Stimulated activated naive CD8-positive, alpha-beta T cell treated with anti-CD3 and anti-CD28 coated beads, Interleukin-15, amount 100 ng/mL, for 72 hours (primary cell): ENCODE measurements around the gene CCL4.
"Not testable (repeated sequence)": the region's sequence is repeated elsewhere in the genome, so short reads cannot be mapped to it uniquely, and the experiment has no call there.

Experiments
- ATAC-seq: fragments of 150-1000 bp; cut with Tn5 transposase; 2 replicates; pipeline ENCODE4 v1.10.0; 2021; ENCODE audit warnings: mild to moderate bottlenecking, moderate library complexity
- DNase-seq, 2 donors: peaks; one replicate each; pipeline ENCODE4 v3.0.0; 2021 to 2022
- H3K27ac Mint-ChIP-seq, 2 donors: one replicate each; pipeline ENCODE4 v1.8.0; 2022; ENCODE audit warnings: mild to moderate bottlenecking in 2 of 2, mixed read lengths in 2 of 2, moderate library complexity in 2 of 2
- H3K27me3 Mint-ChIP-seq: one replicate; pipeline ENCODE4 v1.8.0; 2022; ENCODE audit warnings: mixed read lengths
- H3K4me1 Mint-ChIP-seq: one replicate; pipeline ENCODE4 v1.8.0; 2022; ENCODE audit warnings: mild to moderate bottlenecking, mixed read lengths
- H3K4me3 Mint-ChIP-seq, 2 donors: one replicate each; pipeline ENCODE4 v1.8.0; 2022; ENCODE audit warnings: mild to moderate bottlenecking in 2 of 2, mixed read lengths in 2 of 2, moderate library complexity in 1 of 2
- H3K9me3 Mint-ChIP-seq, 2 donors: one replicate each; pipeline ENCODE4 v1.8.0; 2022; ENCODE audit warnings: mixed read lengths in 2 of 2

Gene CCL4

DNA sequence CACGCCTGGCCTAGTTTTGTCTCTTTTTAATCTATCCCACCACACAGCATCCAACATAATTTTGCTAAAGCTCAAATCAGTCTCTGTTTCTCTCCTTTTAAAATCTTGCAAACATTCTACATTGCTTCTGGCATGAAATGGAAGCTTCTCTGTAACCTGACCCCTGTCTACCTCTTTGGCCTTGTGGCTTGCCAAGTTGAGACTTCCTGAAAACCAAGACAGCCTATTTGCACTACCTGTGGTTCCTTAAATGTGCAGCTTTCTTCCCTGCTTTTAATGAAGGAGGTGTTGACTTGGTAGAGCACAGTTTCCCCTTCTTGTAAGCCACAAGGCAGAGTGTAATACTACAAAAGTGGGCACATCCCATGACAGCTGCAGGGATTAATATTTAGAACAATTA lies 7.6 kb upstream of the CCL4 start:
- Mint-ChIP-seq H3K4me1 (peaks cover 64% of the 10 kb centered on the region), H3K27ac (no peak overlapping the region), H3K9me3 (no peaks in the 10 kb centered on the region), H3K27me3 (peaks cover 32% of the 10 kb centered on the region), H3K4me3 (no peak overlapping the region)
- DNase-seq (no peak), ATAC-seq (no peak)

DNA sequence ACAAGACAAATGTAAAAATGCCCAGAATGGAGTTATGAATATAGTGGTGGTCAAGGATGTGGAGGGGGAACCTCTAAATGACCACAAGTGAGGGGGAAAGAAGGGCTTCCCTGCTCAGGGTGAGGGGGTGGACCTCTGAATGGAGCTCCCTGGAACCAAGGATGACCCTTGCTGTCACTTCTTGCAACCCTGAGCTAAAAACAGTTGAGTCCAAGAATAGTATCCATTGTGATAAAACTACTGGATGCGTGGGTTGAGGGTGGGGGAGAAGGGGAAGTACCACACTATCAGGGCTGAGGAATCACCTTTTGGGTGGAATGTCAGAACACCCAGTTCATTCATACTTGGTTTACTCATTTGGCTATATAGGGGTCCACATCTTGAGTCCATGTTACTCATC lies 4.6 kb upstream of the CCL4 start:
- DNase-seq = not testable (repeated sequence)
- peaks cover 55% of the 10 kb centered on the region for H3K4me1 Mint-ChIP-seq

DNA sequence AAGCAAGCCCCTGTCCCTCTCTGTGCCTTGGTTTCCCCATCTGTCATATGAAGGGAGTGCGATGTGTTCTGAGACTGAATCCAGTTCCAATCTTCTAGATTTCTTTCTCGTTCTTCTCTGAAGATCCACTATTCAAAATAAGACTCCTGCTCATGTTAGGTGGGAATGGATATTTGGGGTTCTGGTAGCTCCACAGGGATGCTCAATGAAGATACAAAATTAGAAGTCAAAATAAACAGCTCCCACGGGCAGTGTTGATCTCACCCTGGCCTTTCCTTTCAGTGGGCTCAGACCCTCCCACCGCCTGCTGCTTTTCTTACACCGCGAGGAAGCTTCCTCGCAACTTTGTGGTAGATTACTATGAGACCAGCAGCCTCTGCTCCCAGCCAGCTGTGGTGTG lies 619 bp downstream of the CCL4 start:
- H3K4me1 Mint-ChIP-seq = peaks cover 66% of the 10 kb centered on the region
- not testable (repeated sequence) for DNase-seq, ATAC-seq, H3K9me3 Mint-ChIP-seq
- H3K4me3 Mint-ChIP-seq = peak overlapping the region; percentile 40 to 69
- peaks cover 63% of the 10 kb centered on the region for H3K27me3 Mint-ChIP-seq
- peak overlapping the region in 1 of 2 donors; percentile 88 for H3K27ac Mint-ChIP-seq

More for the DNA sequence above, 4.6 kb upstream of the CCL4 start:
- not testable (repeated sequence) for H3K27ac Mint-ChIP-seq, H3K9me3 Mint-ChIP-seq, ATAC-seq, H3K4me3 Mint-ChIP-seq
- peaks cover 36% of the 10 kb centered on the region for H3K27me3 Mint-ChIP-seq

DNA sequence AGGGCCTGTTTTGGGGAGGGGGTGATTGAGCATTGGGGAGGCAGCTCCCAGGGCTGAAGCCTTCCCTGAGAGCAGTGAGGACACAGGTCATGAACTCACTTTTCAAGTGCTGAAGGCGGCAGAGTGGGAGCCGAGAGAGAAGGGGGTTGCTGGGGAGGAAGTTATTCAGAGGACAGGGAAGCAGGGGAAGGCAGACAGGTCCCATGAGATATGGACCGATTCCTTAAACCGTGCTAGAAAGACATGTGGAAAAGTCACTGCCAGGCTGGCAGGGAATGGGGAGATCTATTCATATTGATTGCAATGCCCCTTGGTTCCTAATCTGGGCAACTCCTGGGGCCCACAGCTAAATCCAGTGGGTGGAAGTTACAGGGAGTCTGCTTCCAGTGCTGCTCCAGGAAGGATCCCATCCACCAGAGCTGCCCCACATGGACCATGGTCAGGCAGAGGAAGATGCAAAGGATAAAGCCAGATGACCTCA lies 1.1 kb downstream of the CCL4 start:
- ATAC-seq = no peak
- peaks cover 61% of the 10 kb centered on the region for H3K4me1 Mint-ChIP-seq
- peaks cover 58% of the 10 kb centered on the region for H3K27me3 Mint-ChIP-seq
- H3K4me3 Mint-ChIP-seq = peak overlapping the region; percentile 40 to 69
- H3K9me3 Mint-ChIP-seq = no peaks in the 10 kb centered on the region
- DNase-seq = no peak
- H3K27ac Mint-ChIP-seq = peak overlapping the region in 1 of 2 donors; percentile 88

DNA sequence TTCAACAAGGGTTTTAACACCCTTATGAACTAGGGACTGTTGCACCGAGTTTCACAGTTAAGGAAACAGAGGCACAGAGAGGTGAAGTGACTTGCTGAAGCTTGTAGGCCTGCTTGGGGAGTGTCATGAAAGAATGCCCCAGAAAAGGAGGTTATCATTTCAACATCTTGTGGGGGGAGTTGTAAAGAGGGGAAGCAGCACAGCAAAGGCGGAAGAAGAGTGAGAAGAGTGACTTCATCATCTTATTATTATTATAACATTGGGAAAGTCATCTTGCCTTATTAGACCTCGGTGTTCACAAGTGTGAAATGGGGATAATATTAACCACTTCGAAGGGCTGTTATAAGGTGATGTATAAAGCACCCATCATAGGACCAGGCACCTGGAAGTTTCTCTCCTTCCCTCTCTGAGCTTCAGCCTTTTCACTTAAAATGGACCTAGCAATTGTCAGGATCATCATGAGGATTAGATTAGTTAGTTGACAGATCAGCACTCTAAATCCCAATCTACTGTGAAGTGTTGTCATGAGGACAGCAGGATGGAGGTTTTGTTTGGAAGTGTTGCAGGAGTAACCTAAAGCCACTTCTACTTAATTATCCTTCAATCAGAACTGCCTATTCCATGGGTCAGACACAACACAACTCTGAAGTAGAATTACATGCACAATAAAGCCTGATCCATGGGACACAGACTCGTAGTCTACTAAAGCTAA lies 2.3 kb downstream of the CCL4 start:
- Mint-ChIP-seq H3K4me3 (no peak overlapping the region), H3K9me3 (peaks cover 0 to under 1% of the 10 kb centered on the region in 2 donors), H3K27me3 (peaks cover 50% of the 10 kb centered on the region), H3K27ac (no peak overlapping the region), H3K4me1 (peaks cover 56% of the 10 kb centered on the region)
- DNase-seq = no peak
- no peak for ATAC-seq

DNA sequence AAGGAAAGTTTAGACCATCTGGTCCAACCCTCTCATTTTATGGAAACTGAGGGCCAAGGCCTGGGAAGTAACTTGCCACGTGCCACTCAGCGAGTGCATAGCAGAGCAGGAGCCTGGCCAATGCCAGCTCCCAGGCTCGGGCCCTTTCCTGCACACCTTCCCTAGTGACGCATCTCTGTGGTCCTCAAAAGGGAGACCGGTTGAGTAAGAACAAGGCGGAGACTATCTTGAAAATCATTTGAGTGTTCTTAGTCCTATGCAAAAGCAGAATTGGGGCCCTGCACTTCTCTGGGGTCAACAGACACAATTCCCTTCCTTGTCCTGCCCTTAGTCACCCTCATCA lies 2.8 kb downstream of the CCL4 start:
- Mint-ChIP-seq H3K27me3 (peaks cover 50% of the 10 kb centered on the region), H3K9me3 (peaks cover 0 to 6% of the 10 kb centered on the region in 2 donors), H3K4me1 (peaks cover 56% of the 10 kb centered on the region), H3K4me3 (no peak overlapping the region), H3K27ac (no peak overlapping the region)
- no peak for ATAC-seq
- DNase-seq = no peak

DNA sequence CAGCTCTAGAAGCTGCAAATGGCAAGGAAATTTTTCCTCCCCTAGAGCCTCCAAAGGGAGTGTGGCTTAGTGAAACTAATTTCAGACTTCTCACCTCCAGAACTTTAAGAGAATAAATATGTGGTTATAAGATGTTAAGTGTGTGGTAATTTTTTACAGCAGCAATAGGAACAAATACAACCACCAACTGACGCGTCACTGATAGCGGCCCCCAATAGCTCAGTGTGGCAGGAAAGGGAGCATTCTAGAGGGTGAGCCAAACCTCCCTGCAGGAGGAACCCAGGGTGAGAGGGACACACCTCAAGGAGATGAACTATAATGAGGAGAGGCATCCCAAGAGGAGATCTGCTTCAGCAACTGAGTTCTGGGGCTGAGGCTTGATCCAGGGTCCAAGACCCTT lies 4.0 kb downstream of the CCL4 start:
- H3K27ac Mint-ChIP-seq = no peak overlapping the region
- peak; percentile 29 for ATAC-seq

DNA sequence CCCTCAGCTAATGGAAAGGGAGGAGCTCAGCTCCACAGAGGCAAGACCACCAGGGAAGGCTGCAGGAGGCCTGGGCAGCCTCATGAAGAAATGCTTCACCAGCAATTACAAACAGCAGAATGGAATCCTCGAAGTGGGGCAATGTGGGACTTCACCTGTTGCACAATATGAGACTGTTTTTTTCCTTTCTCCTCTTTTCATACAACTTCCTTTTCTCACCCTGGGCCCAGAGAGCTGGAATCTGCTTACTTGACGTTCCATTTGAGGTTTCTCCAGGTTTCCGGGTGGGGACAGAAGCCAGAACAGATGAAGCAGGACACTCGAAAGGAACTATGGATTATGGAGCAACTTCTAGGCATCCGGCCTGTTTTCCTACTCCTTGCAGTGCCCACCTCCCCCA lies 4.6 kb downstream of the CCL4 start:
- H3K27ac Mint-ChIP-seq, ATAC-seq, DNase-seq, H3K4me3 Mint-ChIP-seq: not testable (repeated sequence)
- Mint-ChIP-seq H3K9me3 (peaks cover 13 to 22% of the 10 kb centered on the region in 2 donors), H3K27me3 (peaks cover 44% of the 10 kb centered on the region), H3K4me1 (peaks cover 47% of the 10 kb centered on the region)

More for the DNA sequence above, 4.0 kb downstream of the CCL4 start:
- H3K9me3 Mint-ChIP-seq = peaks cover 11 to 18% of the 10 kb centered on the region in 2 donors
- peaks cover 47% of the 10 kb centered on the region for H3K27me3 Mint-ChIP-seq
- H3K4me1 Mint-ChIP-seq = peaks cover 53% of the 10 kb centered on the region
- H3K4me3 Mint-ChIP-seq = no peak overlapping the region
- DNase-seq = no peak

DNA sequence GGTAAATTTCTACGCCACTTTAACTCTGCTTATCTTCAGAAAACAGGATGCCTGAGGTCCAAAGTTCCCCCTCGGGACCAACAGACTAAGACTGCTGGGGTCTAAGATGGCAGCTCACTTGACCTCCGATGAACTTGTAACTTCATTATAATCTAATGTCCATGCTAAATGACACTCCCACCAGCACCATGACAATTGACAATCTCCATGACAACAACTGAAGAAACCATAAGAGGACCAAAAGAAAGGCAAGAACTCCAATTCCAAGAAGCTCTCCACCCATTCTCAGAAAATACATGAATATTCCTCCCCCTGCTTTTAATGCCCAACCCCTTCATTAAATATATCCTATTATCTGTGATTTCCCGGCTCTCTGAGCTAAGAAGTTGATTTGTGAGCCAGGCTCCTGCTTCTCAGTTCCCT lies 7.5 kb downstream of the CCL4 start:
- peaks cover 25% of the 10 kb centered on the region for H3K27me3 Mint-ChIP-seq
- H3K4me3 Mint-ChIP-seq = no peak overlapping the region
- peaks cover 25% of the 10 kb centered on the region for H3K4me1 Mint-ChIP-seq
- ATAC-seq = no peak
- H3K9me3 Mint-ChIP-seq = peaks cover 13 to 28% of the 10 kb centered on the region in 2 donors
- no peak overlapping the region for H3K27ac Mint-ChIP-seq
- no peak for DNase-seq

DNA sequence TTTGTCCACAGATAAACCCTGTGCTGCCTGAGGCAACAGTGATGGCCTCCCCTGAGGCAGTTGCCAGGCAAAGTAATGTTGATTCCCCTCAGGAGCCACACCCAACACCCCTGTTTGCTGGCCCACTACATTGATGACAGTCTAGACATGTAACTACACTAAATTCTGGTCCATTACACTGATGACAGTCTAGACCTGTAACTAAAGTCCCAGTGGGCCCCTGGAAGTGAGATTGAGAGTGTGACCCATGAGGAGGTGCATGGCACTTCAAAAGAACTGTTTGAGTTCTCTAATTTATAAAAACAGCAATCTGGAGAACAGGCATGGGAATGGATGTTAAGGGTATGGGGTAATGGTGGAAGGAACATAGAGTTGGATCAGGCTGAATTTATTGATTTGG lies 8.9 kb downstream of the CCL4 start:
- Mint-ChIP-seq H3K27me3 (peaks cover 20% of the 10 kb centered on the region), H3K4me1 (peaks cover 22% of the 10 kb centered on the region), H3K9me3 (peaks cover 13 to 28% of the 10 kb centered on the region in 2 donors), H3K27ac (no peak overlapping the region), H3K4me3 (no peak overlapping the region)
- no peak for DNase-seq
- ATAC-seq = no peak

DNA sequence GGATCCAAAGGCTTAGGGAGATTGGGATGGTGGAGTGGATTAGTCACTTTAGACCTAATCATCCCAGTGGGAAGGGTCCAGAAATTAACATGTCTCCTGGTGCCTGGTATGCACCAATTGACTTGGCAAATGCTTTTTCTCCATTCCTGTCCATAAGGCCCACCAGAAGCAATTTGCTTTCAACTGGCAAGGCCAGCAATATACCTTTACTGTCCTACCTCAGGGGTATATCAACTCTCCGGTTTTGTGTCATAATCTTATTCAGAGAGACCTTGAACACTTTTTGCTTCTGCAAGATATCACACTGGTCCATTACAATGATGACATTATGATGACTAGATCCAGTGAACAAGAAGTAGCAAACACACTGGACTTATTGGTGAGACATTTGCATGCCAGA lies 9.5 kb downstream of the CCL4 start:
- H3K27ac Mint-ChIP-seq, DNase-seq, ATAC-seq, H3K4me3 Mint-ChIP-seq: not testable (repeated sequence)
- peaks cover 14% of the 10 kb centered on the region for H3K27me3 Mint-ChIP-seq
- peaks cover 22% of the 10 kb centered on the region for H3K4me1 Mint-ChIP-seq
- peaks cover 13 to 28% of the 10 kb centered on the region in 2 donors for H3K9me3 Mint-ChIP-seq

DNA sequence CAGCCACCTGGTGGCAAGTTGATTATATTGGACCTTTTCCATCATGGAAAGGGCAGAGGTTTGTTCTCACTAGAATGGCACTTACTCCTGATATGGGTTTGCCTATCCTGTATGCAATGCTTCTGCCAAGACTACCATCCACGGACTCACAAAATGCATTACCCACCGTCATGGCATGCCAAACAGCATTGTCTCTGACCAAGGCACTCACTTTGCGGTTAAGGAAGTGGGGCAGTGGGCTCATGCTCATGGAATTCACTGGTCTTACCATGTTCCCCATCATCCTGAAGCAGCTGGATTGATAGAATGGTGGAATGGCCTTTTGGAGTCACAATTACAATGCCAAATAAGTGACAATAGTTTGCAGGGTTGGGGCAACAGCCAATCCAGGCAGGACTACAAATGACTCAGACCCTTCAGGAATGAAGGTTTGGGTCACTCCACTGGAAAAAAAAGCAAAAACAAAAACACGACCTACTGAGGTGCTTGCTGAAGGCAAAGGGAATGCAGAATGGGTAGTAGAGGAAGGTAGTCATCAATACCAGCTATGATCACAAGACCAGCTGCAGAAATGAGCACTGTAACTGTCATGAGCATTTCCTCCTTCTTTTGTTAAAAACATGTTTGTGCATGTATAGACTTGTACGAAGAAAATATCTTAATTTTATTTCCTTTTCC lies 11.5 kb downstream of the CCL4 start:
- not testable (repeated sequence) for H3K4me3 Mint-ChIP-seq, DNase-seq, H3K27me3 Mint-ChIP-seq, H3K27ac Mint-ChIP-seq, ATAC-seq
- Mint-ChIP-seq H3K9me3 (peaks cover 13 to 28% of the 10 kb centered on the region in 2 donors), H3K4me1 (peaks cover 24% of the 10 kb centered on the region)

DNA sequence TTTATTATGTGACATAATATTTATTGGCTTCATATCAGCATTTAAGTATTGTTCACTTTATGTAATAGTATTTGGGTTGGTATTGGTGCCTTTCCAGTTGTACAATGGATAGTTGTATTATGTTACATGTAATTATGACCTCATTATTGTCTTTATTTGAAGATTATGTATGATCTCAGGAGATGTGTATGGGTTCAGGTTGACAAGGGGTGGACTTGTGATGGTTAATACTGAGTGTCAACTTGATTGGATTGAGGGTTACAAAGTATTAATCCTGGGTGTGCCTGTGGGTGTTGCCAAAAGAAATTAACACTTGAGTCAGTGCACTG lies 12.0 kb downstream of the CCL4 start:
- H3K27me3 Mint-ChIP-seq, ATAC-seq, H3K27ac Mint-ChIP-seq, DNase-seq, H3K4me3 Mint-ChIP-seq: not testable (repeated sequence)
- H3K4me1 Mint-ChIP-seq = peaks cover 24% of the 10 kb centered on the region
- peaks cover 13 to 28% of the 10 kb centered on the region in 2 donors for H3K9me3 Mint-ChIP-seq

DNA sequence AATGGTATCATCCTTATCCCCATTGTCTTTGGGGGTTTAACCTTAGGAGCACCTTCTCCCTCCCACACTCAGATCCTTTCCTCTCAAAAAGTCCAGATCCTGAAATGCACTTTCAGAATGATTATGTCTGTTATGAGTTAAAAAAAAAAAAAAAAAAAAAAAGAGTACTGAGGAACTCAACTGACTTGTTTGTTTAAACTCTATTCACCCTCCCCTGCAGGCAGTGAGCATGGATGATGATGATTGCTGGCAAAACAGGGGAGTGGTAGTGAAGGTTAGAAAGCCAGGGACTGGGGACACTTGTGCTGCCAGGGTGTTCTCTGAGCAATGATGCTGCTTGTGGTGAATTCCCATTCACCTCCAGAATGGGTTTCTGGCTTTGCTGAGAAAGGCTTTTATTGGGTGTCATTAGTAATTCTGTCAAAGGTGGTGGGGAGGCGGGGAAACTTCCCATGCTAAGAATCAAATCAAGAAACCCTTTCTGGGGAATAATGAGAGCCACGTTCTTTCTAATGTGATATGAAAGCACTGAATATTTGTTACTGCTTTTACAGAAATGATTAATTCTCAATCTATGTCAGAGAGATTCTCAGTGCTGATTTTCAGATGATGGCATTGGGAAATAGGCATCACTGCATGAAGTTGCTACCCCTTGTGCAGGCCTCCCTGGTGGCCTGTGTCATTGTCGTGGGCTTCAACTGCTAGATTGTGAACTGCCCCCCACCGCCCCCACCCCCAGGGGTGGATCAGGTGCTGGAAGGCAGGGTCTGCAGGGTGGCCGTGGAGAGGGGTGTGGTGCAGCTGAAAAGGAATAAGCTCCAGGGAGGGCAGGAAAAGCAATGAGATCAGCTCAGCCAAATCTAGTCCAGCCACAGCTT lies 14.1 kb downstream of the CCL4 start:
- H3K9me3 Mint-ChIP-seq = peaks cover 2 to 18% of the 10 kb centered on the region in 2 donors
- peaks cover 24% of the 10 kb centered on the region for H3K4me1 Mint-ChIP-seq
- H3K27me3 Mint-ChIP-seq = peaks cover 6% of the 10 kb centered on the region
- peak; percentile 92 for ATAC-seq
- DNase-seq = peak in 1 of 2 donors; percentile 47
- H3K27ac Mint-ChIP-seq = peak overlapping the region; percentile 31 to 38
- peak overlapping the region; percentile 1 to 48 for H3K4me3 Mint-ChIP-seq

DNA sequence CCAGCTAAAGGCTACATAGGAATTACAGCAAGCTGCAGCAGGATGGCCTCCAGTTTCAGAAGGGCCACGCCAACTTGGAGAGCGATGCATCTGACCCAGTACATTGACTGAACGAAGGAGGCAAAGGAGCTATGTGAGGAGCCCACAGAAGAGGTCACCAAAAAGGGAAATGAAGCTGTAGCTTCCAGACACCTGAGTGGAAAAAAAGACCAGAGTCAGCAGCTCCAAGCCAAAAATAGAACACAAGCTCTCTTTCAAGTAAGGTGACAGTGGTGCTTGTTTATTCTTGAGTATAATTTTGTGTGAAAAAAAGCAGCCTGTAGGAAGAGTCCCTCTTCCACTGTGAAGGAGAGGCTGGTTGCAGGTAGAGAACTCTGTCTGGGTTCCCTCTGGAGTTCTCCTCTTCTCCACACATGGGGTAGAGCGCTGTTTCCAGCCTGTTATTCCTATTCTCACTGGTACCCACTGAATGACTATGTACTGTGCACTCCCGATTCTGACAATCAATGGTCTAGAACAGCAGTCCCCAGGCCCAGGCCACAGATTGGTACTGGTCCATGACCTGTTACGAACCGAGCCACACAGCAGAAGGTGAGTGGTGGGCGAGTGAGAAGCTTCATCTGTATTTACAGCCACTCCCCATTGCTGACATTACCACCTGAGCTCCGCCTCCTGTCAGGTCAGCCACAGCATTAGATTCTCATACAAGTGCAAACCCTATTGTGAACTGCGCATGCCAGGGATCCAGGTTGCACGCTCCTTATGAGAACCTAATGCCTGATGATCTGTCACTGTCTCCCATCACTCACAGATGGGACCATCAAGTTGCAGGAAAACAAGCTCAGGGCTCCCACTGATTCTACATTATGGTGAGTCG lies 15.1 kb downstream of the CCL4 start:
- H3K9me3 Mint-ChIP-seq = peaks cover 0 to 15% of the 10 kb centered on the region in 2 donors
- peaks cover 12% of the 10 kb centered on the region for H3K27me3 Mint-ChIP-seq
- ATAC-seq = no peak
- DNase-seq = no peak
- no peak overlapping the region for H3K4me3 Mint-ChIP-seq
- H3K4me1 Mint-ChIP-seq = peaks cover 24% of the 10 kb centered on the region
- H3K27ac Mint-ChIP-seq = no peak overlapping the region
